Measurements from ENCODE around the gene CGB2.
A peak's percentile ranks its signal among the peaks of the same experiment; 100 is the strongest.
"Not testable (repeated sequence)": the region's sequence is repeated elsewhere in the genome, so short reads cannot be mapped to it uniquely, and the experiment has no call there.

The CGB2 gene

DNA sequence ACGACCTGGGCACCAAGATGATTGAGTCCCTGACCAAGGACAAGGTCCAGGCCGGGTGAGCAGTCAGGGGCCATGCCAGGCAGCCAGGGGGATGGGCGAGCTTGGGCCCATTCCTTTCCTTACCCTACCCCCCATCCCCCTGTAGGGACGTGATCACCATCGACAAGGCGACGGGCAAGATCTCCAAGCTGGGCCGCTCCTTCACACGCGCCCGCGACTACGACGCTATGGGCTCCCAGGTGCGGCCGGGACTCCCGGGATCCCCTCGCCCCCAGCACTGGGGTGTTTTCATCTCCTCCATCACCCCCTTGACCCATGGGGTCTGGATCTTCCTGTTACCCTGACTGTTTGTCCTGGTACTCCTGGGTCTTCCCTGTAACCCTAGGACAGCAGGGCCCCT lies 21.9 kb upstream of the CGB2 start:
- no peak for DNase-seq (ENCODE audit: low spot score)

DNA sequence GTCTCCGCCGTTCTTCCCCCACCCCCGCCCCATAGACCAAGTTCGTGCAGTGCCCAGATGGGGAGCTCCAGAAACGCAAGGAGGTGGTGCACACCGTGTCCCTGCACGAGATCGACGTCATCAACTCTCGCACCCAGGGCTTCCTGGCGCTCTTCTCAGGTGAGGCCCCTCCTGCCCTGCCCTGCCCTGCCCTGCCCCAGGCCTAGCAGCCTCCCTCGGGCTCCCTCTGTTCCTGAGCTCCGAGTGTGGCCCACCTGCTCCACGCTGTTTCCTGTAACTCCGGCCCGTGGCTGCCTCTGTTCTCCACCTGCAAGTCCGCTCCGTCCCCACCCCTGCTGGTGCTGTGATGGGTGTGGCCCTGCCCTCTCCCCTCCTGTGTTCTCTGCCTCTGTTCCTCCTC lies 21.2 kb upstream of the CGB2 start:
- no peak for DNase-seq (ENCODE audit: low spot score)

DNA sequence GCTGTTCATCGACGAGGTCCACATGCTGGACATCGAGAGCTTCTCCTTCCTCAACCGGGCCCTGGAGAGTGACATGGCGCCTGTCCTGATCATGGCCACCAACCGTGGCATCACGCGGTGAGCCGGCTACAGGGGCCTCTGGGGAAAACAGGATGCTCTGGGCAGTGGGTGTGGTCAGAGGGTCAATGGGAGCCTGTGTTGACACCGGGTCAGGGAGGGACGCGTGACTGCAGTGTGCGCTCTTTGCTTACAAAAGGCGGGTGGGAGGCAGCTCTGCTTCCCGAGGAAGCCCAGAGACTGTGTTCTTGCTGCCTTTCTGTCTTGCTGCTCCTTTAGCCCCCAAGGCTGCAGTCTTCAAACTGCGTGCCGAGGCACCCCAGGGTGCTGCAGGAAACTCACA lies 20.5 kb upstream of the CGB2 start:
- no peak for DNase-seq (ENCODE audit: low spot score)

DNA sequence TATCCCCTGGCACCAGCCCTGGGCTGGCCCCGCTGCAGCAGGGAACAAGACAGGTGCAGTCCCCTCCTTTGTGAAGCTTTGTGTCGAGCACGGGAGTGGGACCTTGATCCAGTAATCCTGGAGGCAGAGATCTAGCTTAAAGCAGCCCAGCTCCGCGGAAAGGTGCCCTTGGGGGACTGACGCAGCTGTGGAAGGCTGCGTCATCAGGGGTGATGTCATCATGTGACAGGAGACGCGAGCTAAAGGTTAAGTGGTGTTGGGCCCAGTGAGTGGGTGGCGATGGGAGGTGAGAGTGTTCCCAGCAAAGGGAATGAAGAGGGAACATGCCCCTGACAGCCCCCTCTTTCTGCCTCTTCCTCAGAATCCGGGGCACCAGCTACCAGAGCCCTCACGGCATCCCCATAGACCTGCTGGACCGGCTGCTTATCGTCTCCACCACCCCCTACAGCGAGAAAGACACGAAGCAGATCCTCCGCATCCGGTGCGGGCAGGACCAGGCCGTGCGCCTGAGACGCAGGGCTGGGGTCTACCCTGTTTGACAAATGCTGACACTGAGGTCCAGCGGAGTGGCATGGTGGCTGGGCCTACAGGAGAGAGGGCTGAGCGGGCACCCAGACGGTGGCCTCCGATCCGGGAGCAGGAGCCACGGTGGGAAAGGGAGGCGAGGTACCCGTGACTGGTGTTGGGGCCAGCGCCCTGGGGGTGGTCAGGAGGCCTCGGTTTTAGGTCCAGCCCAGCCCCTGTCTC lies 17.4 kb upstream of the CGB2 start:
- DNase-seq (ENCODE audit: low spot score), result no peak

DNA sequence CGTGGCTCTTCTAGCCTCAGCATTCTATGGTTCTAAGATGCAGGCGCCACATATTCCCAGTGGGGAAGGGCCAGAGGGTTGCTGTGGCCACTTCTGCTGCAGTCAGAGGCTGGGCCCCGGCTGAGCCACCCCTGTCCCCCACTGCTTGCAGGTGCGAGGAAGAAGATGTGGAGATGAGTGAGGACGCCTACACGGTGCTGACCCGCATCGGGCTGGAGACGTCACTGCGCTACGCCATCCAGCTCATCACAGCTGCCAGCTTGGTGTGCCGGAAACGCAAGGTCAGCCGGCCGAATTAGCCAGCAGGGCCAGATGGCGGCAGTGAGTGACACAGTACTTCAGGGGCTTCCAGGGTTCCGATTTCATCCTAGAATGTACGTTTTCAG lies 16.8 kb upstream of the CGB2 start:
- DNase-seq (ENCODE audit: low spot score), result no peak

DNA sequence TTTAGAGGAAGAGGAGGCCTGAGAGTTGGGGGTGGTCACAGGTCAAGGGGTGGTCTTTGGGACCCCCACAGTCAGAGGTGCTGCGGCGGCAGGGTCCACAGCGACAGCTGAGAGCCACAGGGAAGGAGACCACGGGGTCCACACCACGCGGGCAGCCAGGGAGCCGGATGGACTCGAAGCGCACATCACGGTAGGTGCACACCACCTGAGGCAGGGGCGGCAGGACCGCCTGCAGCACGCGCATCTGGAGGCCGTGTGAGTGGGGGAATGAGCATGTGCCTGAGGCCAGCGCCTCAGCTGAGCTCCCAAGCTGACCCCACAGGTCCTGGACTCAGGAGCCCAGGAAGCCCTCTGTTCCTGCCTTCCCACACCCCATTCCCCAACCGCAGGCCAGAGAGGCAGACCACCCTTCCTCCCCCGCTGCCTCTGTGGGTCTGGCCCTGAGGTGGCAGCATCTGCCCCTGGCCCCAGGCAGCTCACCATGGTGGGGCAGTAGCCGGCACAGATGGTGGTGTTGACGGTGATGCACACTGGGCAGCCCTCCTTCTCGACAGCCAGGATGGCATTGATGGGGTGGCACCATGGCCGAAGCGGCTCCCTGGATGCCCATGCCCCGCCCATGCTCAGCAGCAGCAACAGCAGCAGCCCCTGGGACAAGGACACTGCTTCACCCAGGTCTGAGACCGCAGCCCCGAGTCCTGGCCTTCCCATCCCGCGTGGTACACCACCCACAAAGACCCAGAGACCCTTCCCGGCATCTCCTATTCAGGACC lies 15.4 kb upstream of the CGB2 start:
- DNase-seq (ENCODE audit: low spot score), result no peak

DNA sequence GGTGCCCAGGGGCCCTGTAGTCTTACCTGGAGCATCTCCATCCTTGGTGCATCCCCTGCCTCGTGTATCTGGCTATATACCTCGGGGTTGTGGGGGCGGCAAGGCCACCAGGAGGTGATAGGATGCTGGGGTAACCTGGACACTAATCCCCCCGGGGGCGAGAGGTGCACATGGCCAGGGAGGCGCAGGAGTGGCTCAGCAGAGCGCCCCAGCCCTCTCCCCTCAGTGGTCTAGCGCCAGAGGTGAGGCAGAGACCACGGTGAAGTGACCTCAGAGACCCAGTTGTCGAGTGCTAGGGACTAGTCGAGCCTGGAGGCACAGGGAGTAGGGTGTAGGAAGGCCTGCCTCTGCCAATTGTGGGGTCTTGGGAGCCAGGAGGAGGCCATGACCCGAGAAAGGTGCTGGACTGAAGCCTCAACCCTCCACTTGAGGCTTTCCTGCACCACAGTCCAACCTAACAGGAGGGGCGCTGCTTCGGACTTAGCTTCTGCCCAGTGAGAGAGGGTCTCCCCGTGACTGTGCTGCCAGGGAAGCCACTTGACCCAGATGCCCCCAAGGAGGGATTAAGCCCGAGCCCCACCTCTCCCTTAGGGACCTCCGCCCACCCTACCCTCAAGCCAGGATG lies 14.5 kb upstream of the CGB2 start, which contains the start of gene LHB:
LHB (minus strand) TSS at position 51 of the 625 bp plus-strand sequence; CDS start at position 41, 10 bp downstream.
- no peak for DNase-seq (ENCODE audit: low spot score)

DNA sequence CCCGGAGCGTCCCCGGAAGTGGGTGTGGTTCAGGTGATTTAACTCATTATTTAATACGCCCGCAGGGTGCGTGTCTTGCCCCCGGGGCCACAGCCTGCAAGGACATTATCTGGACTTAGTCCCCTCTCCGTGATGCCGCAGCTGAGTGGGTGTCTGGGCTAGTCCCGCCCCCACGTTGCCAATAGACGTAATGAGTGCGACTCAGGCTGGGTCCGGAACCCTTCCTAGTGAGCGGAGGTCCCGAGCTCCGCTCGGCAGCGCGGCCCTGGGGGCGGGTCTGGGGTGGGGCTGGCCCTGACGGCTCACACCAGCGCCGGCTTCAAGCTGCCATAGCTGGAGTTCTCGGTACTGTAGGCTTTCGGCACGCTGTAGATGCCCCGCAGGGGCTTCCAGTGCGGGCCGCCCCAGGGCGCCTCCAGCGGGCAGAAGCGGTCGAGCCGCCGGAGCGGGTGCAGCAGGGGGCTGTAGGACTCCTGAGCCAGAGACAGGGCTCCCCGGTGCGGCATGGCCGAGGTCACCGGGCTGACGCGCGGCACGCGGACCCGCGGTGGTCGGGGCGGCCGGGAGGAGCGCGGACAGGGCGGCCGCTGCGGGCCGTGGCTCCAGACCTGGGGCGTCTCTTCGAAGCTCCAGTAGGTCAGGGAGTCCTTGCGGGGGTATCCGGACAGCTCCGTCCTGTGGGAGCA lies 13.9 kb upstream of the CGB2 start:
- peak; percentile 37 for DNase-seq (ENCODE audit: low spot score)

DNA sequence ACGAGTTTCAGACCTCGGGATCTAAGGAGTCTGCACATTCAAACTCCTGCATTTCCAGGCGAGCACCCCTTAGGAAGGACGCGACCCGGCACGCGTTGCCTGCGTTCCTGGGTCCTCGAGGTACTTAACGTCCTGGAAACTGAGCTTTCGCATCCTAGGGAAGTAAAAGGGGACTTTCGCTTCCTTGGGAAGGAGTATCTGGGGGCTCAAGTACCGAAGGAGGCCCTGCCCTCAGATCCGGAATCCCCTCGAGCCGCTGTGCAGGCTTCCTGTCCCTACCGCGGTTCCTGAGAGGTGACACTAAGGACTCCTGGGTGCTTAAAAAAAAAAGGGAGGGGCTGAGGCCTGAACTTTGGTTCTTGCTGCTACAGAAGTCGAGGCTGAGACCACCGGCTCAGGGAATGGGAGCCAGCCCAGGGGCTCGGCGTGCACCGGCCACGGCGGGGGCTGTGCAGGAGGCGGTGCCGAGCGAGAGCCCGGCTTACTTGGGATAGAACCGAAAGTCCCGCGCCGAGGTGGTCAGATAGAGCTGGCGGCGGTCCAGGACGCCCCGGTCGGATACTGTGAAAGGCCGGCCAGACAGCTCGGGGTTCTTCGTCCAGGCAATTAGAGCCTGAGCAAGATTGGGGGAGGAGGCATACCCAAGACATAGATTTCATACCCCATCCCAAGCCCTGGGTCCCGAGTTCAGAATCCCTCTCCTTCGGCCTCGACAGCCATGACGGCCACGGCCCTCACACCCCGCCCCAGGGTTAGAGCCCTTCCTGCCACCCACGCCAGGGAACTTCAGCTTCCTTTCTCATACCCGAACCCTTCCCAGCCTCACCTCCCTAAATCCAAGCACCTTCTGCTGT lies 13.1 kb upstream of the CGB2 start:
- not testable (repeated sequence) for DNase-seq (ENCODE audit: low spot score)

DNA sequence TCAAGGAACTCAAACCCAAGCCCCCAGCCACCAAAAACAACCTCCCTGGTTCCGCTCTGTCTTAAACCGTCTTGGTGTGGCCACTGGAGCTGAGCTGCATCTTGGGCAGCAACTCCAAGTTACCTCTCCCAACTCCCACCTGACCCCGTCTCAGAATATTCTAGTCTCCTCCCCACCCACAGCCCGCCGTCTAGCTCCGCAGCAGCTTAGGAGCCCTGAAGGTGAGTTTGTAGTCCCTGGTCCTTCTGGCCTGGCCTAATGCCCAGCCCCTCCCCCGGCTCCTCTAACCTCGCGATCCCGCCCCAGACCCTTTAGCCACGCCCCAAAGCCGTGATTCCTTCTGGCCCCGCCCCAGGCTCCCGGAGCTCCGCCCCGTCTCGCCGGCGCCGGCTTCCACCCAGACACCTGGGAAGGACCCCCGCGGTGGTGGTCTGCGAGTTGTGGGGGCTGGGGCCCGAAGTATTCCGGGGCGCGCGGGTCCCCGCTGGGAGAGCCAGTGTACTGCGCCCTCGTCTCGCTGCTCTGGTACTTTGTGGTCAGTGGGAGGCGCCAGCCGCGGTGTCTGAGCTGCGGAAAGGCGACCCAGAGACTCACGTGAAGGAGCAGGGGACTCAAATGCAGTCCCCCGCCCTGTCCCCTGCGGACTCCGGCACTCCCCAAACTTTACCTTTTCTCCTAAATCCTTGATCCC lies 12.3 kb upstream of the CGB2 start:
- peak; percentile 38 for DNase-seq (ENCODE audit: low spot score)

DNA sequence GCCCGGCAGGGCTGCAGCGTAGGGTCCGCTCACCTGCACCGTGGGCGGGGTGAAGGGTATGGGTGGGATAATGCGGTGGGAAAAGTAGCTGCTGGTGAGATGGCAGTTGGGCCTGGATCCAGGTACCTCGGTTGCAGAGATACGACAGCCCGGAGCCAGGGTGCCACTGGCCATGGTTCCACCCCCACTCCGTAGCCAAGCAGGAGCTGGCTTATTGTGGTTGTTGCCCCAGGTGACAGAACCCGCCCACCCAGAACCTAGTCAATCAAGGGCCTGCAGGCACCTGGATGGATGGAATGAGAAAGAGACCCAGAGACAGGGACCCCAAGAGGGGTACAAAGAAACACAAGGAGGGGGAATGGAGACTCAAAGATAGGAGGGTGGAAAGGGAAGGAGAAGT lies 11.3 kb upstream of the CGB2 start:
- no peak for DNase-seq (ENCODE audit: low spot score)

DNA sequence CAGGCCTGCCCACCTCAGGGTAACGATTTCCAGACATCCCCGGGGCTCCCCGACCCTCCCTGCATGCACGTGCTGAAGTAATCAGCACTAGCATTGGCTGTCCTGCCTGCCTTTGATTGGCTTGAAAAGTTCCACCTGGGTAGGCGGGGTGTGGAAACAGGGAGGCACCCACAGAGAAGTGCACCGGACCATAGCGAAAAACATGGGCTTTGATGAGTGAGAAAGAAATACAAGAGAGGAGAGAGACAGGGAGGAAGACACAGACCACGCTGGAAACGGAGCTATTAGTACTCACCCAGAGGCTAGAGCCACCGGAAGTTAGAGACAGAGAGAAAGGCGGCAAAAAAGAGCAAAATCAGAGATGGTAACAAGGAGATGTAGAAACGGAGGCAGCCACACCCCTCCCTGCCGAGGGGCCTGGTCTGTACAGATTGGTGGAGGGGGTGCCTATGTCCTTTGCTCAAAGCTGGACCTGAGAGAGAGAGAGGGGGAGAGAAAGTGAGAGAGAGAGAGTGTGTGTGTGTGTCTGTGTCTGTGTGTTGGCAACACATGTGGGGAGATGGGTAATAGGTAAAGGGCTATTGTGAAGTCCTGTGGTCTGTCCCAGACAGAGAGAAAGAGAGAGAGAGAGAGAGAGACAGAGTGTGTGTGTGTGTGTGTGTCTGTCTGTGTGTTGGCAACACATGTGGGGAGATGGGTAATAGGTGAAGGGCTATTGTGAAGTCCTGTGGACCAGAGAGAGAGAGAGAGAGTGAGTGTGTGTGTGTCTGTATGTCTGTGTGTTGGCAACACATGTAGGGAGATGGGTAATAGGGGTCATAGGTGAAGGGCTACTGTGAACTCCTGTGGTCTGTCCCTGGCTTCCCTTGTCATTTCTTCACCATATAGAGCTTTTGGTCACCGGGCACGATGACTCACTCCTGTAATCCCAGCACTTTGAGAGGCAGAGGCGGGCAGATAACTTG lies 10.5 kb upstream of the CGB2 start:
- DNase-seq (ENCODE audit: low spot score), result no peak

DNA sequence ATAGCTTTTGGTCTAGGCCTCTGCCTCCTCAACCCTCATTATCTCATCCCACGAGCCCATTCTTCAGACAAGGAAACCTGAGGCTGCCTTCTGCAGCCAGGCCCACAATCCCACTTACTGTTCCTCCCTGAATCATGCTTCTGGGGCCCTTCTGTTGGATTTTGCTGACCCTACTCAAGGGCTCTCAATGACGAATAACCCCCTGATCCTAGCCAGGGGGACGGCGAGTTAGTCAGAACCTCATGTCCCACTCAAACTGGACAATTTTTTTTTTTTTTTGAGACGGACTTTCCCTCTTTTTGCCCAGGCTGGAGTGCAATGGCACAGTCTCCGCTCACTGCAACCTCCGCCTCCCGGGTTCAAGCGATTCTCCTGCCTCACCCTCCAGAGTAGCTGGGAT lies 9.6 kb upstream of the CGB2 start:
- no peak for DNase-seq (ENCODE audit: low spot score)

DNA sequence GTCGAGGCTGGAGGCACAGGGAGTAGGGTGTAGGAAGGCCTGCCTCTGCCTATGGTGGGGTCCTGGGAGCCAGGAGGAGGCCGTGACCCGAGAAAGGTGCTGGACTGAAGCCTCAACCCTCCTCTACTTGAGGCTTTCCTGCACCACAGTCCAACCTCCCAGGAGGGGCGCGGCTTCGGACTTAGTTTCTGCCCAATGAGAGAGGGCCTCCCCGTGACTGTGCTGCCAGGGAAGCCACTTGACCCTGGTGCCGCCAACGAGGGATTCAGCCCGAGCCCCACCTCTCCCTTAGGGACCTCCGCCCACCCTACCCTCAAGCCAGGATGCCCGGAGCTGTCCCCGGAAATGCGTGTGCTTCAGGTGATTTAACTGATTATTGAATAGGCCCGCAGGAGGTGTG lies 7.5 kb upstream of the CGB2 start, which contains the start of gene CGB3:
CGB3 (minus strand) TSS at position 101 of the 400 bp plus-strand sequence. CDS start 362 bp downstream, outside the sequence.
- not testable (repeated sequence) for DNase-seq (ENCODE audit: low spot score)

DNA sequence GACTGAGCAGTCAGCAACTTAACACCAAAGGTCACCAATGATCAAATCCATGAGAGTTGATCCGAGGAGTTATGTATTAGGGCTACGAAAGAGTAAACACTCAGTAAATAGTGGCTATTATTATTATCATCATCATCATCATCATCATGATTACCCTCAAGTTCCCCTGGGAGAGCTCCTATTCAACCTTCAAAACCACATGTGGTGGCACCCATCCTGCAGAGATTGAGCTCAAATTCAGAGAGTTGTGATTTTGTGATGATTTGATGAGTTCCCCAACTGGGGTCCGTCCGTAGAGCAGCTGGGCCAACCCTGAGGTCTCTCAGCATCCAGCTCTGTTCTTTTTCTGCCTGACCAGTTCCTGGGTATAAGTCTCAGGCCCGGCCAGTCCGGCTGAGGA lies 6.6 kb upstream of the CGB2 start:
- DNase-seq (ENCODE audit: low spot score), result not testable (repeated sequence)

DNA sequence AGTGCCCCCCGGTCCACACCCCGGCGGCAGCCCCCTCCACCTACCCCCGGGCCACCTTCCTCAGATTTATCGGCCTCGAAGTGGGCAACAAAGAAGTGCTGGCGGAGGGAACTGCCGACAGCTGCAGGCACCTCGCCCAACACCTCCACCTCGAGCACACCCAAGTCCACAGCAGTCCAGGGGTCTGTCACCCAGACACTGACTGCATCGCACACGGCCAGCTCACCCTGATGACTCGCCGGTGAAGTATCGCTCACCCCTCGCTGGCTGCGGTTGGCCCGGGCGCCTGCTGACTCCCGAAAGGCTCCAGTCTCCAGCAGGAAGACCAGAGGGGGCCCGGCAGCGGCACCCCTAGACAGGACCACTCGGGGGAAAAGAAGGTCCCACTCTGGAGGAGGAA lies 6.1 kb upstream of the CGB2 start:
- not testable (repeated sequence) for DNase-seq (ENCODE audit: low spot score)

DNA sequence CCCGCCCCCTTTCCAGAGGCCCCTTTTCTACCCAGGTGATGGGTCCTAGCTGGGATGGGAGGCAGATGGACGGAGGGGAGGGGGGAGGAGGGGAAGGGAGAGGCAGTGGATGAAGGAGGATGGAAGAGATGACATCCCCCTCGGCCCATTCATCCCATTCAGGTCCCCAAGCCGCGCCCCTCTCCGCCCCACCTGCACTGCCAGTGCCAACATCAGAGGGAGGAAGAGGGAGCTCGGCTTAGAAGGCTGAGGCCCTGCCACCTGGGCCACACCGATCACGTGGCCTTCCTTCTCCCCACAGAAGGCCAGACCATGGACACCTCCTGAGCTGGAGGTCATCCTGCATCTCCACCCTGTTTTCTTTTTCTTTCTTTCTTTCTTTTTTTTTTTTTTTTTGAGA lies 3.0 kb upstream of the CGB2 start:
- DNase-seq (ENCODE audit: low spot score), result not testable (repeated sequence)

DNA sequence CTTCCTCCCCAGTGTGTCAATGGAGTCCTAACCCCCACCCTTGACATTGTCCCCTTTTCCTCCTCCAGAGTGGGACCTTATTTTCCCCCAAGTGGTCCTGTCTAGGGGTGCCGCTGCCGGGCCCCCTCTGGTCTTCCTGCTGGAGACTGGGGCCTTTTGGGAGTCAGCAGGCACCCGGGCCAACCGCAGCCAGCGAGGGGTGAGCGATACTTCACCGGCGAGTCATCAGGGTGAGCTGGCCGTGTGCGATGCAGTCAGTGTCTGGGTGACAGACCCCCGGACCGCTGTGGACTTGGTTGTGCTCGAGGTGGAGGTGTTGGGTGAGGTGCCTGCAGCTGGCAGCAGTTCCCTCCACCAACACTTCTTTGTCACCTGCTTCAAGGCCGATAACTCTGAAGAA lies 1.9 kb upstream of the CGB2 start:
- DNase-seq (ENCODE audit: low spot score), result not testable (repeated sequence)

DNA sequence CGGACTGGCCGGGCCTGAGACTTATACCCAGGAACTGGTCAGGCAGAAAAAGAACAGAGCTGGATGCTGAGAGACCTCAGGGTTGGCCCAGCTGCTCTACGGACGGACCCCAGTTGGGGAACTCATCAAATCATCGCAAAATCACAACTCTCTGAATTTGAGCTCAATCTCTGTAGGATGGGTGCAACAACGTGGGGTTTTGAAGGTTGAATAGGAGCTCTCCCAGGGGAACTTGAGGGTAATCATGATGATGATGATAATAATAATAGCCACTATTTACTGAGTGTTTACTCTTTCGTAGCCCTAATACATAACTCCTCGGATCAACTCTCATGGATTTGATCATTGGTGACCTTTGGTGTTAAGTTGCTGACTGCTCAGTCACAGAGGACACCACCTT lies 1.4 kb upstream of the CGB2 start:
- DNase-seq (ENCODE audit: low spot score), result not testable (repeated sequence)
